Measurements from ENCODE around the gene CRYBA2. TPM values are rescaled to one million over a fixed set of nuclear protein-coding genes. Genes with fewer than 3 reads are reported as not detected.

Gene CRYBA2
- total RNA-seq, 1 experiment from 2014 or later = not detected

GRCh38 chr2:219026946-219027345 is 33.7 kb upstream of the CRYBA2 start:
- DNase-seq (ENCODE audit: low read depth, low spot score) = no peak
- in situ Hi-C loops (cut with HindIII; ENCODE audit: low pct_unique_long_range_greater_than_20kb, low sequenced_read_pairs) = no loop called here

GRCh38 chr2:219025637-219026585 is 32.7 kb upstream of the CRYBA2 start:
- DNase-seq (ENCODE audit: low read depth, low spot score) = peak; percentile 87
- in situ Hi-C loops (cut with HindIII; ENCODE audit: low pct_unique_long_range_greater_than_20kb, low sequenced_read_pairs) = no loop called here

- no peak for DNase-seq (ENCODE audit: low read depth, low spot score)
- in situ Hi-C loops (cut with HindIII; ENCODE audit: low pct_unique_long_range_greater_than_20kb, low sequenced_read_pairs) = no loop called here
These were observed 30.8 kb upstream of the CRYBA2 start for GRCh38 chr2:219024059-219024458.

DNA sequence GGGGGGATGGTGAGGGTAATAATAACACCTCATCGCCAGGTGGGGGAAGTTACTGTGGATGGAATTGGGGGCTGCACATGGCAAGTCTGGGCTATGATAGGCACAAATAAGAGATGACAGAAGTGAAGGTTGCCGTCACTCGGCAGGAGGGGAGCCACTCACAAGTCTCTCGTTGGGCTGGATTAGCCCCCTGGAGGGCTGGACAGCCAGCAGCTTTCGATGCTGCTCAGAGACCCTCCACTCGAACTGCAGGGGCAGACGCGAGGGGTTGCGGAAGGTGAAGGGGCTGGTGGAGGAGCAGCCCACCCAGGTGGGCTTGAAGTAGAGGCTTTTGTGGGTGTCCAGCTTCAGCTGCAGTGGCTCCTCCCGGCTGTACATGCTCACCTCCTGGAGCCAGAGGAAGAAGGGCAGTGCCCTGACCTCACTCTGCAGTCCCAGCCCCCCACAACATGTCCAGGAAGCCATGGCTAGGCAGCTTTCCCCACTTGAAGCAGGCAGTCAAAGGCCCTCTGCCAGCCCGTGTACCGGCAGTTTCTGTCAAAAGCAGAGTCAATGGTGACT is 29.9 kb upstream of the CRYBA2 start:
- in situ Hi-C loops (cut with HindIII; ENCODE audit: low pct_unique_long_range_greater_than_20kb, low sequenced_read_pairs) = no loop called here
- DNase-seq (ENCODE audit: low read depth, low spot score) = no peak

DNA sequence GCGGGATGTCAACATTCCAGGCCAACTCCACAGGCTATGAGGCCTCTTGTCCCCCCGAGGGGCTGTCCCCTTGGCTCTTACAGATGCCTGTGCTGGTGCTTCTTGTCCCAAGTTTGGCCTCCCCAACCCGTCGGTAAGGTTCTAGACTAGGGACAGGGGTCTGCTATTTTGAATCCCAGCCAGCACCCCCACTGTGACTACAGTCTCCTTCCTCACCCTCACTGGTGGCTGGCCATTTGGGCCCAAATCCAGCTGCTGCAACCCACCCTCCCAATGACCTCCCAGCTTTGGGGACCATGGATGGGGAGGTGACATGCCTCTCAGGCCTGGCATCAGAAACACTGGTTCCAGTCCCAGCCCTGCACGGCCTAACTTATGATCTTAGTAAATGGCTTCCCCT is 29.4 kb upstream of the CRYBA2 start:
- DNase-seq (ENCODE audit: low read depth, low spot score) = no peak
- in situ Hi-C loops (cut with HindIII; ENCODE audit: low pct_unique_long_range_greater_than_20kb, low sequenced_read_pairs) = no loop called here

DNA sequence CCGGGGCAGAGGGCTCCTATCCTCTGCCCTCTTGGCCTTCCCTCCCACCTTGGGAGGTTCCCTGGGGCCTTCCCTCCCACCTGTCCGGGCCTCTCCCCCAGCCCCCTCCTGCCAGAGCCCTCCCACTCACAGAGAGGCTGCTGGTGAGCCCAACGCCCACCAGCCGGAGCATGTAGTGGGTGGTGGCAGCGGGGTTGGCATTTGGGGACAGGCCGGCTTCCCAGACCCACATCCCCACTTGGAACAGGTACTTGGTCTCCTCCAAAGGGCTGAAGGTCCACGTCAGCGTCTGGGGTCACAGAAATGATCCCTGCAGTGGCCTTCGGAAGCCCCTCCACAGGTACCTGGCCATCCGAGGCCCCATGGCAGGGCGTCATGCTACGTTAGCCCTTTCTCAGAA is 28.8 kb upstream of the CRYBA2 start:
- in situ Hi-C loops (cut with HindIII; ENCODE audit: low pct_unique_long_range_greater_than_20kb, low sequenced_read_pairs) = no loop called here
- DNase-seq (ENCODE audit: low read depth, low spot score) = no peak

- DNase-seq (ENCODE audit: low read depth, low spot score) = no peak
- in situ Hi-C loops (cut with HindIII; ENCODE audit: low pct_unique_long_range_greater_than_20kb, low sequenced_read_pairs) = no loop called here
These were observed 28.4 kb upstream of the CRYBA2 start for GRCh38 chr2:219021591-219021990.

DNA sequence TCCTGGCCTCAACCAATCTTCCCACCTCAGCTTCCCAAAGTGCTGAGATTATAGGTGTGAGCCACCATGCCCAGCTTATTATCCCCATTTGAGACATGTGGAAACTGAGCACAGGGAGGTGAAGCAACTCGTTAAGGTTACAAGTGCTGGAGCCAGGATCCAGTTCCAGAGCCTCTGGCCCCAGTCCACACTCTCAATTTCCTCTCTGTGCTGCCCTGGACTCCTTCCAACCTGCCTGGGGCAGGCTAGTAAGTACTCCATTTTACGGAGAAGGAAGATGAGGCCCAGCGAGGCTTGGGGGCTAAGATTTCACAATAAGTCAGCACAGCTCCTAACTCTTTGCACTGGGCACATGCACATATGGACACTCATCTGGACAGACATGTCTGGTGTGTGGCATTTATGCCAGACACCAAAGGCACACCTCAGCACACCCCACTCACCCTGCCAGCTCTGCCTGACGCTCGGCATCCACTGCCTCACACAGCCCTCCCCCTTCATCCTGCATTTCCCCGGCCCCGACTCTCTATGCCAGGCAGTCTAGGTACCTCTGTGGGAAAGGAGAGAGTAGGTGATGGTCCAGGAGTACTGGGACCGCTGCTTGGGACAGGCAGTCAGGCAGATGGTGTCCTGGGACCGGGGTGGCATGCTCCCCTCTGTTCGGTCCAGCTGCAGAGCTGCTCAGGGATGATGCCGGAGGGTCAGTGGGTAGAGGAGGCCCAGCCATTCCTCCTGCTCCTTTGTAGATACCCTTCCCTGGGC is 27.6 kb upstream of the CRYBA2 start:
- no peak for DNase-seq (ENCODE audit: low read depth, low spot score)
- in situ Hi-C loops (cut with HindIII; ENCODE audit: low pct_unique_long_range_greater_than_20kb, low sequenced_read_pairs) = no loop called here

DNA sequence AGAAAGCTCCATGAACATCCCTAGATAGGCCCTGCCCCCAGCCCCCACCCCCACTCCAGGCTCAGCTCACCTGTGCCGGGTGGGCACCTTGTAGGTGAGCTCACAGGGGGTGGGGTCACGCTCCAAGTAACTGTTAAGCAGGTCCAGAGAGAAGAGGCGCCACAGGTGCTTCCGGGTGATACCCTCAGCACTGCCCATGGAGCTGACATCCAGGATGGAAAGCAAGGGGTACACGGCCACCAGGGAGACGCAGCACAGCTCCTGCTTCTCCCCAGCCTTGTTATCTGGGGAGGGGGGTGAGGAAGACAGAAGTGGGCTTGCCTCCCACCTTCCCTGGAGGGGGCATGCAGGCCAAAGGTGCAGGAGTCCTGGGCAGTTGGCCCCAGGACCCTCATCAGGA is 26.2 kb upstream of the CRYBA2 start:
- in situ Hi-C loops (cut with HindIII; ENCODE audit: low pct_unique_long_range_greater_than_20kb, low sequenced_read_pairs) = no loop called here

DNA sequence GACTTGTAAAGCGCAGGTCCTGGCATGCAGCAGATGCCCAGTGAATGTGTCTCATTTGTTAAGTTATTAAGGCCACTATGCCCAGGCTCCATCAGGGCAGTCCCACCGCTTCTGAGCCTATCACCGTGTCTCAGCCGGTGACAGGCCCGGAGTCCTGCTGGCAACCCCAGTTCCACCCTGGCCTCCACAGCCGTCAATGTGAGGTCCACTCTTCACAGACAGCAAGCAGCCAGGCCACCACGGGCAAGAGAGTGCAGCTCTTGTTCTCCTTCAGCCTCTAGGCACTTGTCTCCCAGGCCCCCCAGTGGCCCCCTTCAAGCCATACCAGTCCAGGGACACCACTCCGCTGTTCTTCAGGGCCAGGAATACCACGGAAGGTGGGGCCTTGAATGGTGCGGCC is 25.5 kb upstream of the CRYBA2 start:
- DNase-seq (ENCODE audit: low read depth, low spot score) = no peak
- in situ Hi-C loops (cut with HindIII; ENCODE audit: low pct_unique_long_range_greater_than_20kb, low sequenced_read_pairs) = no loop called here

More for the DNA sequence above, 26.2 kb upstream of the CRYBA2 start:
- DNase-seq (ENCODE audit: low read depth, low spot score) = no peak

DNA sequence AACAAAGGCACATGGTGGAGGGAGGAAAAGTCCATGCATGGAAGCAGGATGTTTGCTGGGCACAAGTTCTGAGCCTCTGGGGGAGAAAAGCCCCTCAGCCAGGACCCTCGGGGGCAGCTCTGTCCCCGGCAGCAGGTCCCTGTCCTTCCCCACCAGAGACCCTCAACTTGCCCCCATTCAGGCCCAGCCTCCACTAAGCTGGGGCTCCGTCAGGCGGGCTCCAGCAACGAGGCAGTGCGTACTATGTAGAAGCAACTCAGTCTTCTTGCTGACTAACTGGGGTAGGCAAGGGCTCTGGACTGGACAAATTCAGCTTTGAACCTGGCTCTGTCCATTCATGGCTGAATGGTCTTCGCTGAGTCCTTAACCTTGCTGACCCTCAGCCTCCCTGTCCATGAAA is 25.1 kb upstream of the CRYBA2 start:
- no peak for DNase-seq (ENCODE audit: low read depth, low spot score)
- in situ Hi-C loops (cut with HindIII; ENCODE audit: low pct_unique_long_range_greater_than_20kb, low sequenced_read_pairs) = no loop called here

DNA sequence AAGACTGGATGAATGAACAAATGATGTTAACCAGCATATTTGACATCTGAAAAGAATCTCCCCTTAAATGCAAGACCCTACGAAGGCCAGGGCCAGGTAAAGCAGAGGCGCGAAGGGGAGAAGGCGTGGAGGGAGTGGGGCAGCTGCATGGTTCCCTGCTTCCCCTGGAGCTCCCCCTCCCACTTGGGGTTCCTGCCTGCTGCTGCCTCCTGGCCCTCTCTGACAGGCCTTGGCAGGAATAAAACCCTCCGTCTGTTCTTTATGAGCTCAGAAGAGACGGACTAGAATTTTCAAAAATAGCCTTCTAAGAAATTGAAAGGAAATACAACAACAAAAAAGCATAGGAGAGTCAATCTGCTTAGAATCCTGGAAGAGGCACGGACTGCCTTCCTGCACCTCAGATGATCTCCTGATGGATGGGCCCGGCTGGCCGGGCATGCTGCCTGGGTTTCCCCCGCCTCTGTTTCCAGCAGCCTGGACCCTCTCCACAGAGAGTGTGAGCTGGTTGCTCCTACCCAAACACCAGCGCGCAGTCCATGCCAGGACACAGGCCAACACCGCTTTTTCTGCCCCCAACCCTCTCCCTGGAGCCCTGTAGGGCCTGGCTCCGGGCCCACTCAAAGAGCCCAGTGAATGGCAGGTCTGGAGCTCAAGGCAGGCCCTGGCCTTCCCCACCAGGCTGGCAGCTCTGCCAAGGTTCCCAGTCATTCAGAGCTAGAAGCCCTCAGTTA is 24.1 kb upstream of the CRYBA2 start:
- DNase-seq (ENCODE audit: low read depth, low spot score) = no peak
- in situ Hi-C loops (cut with HindIII; ENCODE audit: low pct_unique_long_range_greater_than_20kb, low sequenced_read_pairs) = no loop called here

- in situ Hi-C loops (cut with HindIII; ENCODE audit: low pct_unique_long_range_greater_than_20kb, low sequenced_read_pairs) = no loop called here
- DNase-seq (ENCODE audit: low read depth, low spot score) = no peak
These were observed 23.5 kb upstream of the CRYBA2 start for GRCh38 chr2:219016721-219017120.

- in situ Hi-C loops (cut with HindIII; ENCODE audit: low pct_unique_long_range_greater_than_20kb, low sequenced_read_pairs) = no loop called here
- DNase-seq (ENCODE audit: low read depth, low spot score) = no peak
These were observed 17.7 kb upstream of the CRYBA2 start for GRCh38 chr2:219010873-219011272.

DNA sequence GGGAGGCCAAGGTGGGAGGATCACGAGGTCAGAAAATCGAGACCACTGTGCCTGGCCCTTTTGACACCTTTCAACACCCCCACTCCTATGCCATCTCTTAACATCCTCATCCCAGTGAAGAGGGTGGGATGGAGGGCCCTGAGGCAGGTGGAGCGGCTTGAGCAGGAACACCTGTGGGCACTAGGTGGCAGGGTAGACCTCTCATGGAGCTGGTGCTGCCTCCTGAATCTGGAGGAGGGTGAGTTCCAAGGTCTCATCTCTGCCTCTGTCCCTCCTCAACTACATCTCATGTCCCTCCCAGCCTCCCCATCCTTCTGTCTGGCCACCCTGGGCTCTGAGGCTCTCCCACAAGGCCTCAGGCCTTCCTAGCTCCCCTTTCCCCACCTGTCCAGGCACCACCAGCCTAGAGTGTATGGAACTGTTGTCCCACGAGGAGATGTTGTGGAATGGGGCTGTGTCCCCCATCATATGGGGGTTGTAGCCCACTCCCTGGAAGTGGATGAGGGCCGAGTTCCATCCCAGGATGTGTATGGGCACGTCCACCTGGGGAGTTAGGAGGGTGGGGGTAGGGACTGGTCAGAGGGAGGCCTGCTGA is 17.0 kb upstream of the CRYBA2 start:
- peak; percentile 63 for DNase-seq (ENCODE audit: low read depth, low spot score)
- in situ Hi-C loops (cut with HindIII; ENCODE audit: low pct_unique_long_range_greater_than_20kb, low sequenced_read_pairs) = no loop called here

- in situ Hi-C loops (cut with HindIII; ENCODE audit: low pct_unique_long_range_greater_than_20kb, low sequenced_read_pairs) = no loop called here
- DNase-seq (ENCODE audit: low read depth, low spot score) = no peak
These were observed 16.1 kb upstream of the CRYBA2 start for GRCh38 chr2:219009294-219009693.

DNA sequence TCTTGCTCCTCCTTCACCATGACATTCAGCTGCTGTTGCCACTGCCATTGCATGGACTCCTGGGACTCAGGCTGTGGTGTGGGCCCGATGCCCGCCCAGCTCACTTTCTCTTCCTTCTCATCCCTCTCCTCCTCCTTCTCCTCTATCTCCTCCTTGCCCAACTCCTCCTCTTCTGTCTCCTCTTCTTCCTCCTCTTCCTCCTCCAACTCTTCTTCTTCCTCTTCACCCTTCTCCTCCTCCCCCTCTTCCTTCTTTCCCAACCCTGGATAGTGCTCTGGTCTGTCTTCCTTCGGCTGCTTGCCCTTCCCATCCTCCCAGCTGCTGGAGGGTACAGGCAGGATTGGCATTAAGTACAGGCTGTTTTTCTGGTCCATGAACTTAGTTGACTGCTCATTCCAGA is 10.8 kb upstream of the CRYBA2 start:
- in situ Hi-C loops (cut with HindIII; ENCODE audit: low pct_unique_long_range_greater_than_20kb, low sequenced_read_pairs) = no loop called here
- no peak for DNase-seq (ENCODE audit: low read depth, low spot score)

DNA sequence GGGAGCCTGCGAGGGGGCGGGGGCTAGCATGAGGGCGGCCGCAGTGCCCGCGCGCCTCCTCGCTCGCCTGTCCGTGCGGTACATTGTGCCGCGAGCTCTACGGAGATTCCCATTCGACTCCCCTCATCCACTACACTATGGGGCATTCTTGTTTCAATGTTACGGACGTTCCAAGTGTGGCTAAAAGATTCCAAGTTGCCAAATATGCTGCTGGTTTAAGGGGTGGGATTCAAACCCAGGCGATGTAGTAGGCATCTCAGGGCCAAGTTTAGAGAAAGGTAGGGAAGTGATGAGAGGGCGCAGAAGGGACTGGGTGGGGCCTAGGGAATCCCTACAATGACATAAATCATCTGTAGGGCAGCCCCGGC is 10.0 kb upstream of the CRYBA2 start:
- in situ Hi-C loops (cut with HindIII; ENCODE audit: low pct_unique_long_range_greater_than_20kb, low sequenced_read_pairs) = no loop called here
- no peak for DNase-seq (ENCODE audit: low read depth, low spot score)
